Measurements from ENCODE around the gene ELK1. TPM values are rescaled to one million over a fixed set of nuclear protein-coding genes. Genes with fewer than 3 reads are reported as not detected.

Gene ELK1
- total RNA-seq, 1 donor from 2014 or later: 21.3 TPM

DNA sequence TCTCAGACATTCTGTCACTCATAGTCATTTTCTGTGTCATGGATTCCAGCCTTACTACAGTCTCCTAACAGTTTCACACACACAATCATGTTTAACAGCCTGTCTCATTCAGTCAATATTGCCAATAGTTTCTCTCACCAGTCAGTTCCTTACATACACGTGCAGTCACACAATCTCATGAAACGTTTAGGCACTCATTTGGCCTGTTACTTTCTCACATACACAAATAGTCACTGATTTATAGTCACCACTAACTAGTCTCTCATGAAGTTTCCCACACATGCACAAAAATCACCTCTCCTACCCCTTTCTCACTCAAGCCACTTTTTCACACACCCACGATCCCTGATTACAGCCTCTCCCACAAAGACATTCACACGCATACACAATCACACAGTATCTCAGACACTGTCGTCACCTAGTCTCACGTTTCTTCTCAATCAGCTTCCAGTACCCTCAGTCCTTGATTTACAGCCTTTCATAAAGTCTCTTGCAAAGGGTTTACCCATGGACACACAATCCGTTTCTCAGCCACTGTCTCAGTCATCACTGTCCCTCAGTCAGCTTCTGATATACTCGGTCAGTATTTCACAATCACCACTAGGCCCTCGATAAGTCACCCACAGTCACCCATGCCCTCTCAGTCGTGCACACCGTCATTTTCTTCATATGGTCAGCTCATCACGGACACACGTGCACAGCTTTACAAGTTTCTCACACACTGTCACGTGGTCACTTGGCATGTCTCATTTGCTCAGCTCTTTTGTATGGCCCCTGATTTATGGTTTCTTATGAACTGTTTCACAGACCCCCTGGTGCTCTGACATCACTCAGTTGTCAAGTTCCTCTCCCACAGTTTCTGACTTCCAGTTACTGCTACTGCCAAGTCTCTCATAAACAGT lies 16.4 kb downstream of the ELK1 start:
- no peaks in the 10 kb centered on the region for H3K9me3 ChIP-seq (replicated peaks)
- peaks cover 23% of the 10 kb centered on the region for H3K36me3 ChIP-seq
- intact Hi-C loops (cut with micrococcal nuclease): no loop called here
- no peak for DNase-seq
- TF ChIP-seq, protein P1, sequence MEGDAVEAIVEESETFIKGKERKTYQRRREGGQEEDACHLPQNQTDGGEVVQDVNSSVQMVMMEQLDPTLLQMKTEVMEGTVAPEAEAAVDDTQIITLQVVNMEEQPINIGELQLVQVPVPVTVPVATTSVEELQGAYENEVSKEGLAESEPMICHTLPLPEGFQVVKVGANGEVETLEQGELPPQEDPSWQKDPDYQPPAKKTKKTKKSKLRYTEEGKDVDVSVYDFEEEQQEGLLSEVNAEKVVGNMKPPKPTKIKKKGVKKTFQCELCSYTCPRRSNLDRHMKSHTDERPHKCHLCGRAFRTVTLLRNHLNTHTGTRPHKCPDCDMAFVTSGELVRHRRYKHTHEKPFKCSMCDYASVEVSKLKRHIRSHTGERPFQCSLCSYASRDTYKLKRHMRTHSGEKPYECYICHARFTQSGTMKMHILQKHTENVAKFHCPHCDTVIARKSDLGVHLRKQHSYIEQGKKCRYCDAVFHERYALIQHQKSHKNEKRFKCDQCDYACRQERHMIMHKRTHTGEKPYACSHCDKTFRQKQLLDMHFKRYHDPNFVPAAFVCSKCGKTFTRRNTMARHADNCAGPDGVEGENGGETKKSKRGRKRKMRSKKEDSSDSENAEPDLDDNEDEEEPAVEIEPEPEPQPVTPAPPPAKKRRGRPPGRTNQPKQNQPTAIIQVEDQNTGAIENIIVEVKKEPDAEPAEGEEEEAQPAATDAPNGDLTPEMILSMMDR (IDR thresholded peaks at IDR 0.05; ENCODE audit: borderline replicate concordance): no peak
- H3K27ac ChIP-seq (replicated peaks): no peak overlapping the region
- H3K4me3 ChIP-seq: no peak overlapping the region
- H3K4me1 ChIP-seq: no peaks in the 10 kb centered on the region
- no peaks in the 10 kb centered on the region for H3K27me3 ChIP-seq (ENCODE audit: low read depth)

DNA sequence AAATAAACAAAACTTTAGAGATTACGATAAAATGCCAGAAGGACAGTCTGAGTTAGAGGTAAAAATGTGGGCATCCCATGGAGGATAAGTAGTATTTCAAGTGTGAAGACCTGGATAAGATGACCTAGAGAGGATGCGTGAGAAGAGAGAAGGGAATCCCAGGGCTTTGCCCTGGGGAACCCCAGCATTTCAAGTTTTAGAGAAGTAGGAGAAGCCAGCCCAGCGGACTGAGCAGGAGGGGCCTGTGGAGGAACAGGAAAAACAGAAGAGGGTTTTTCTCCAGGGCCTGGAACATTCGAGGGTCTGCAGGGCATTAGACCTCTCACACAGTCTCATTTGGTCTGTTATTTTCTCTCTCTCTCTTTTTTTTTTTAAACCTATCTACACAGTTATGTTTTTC lies 17.7 kb downstream of the ELK1 start:
- Histone ChIP-seq H3K36me3 (peaks cover 12% of the 10 kb centered on the region), H3K4me3 (no peak overlapping the region), H3K27me3 (ENCODE audit: low read depth) (no peaks in the 10 kb centered on the region), H3K27ac (replicated peaks) (no peak overlapping the region), H3K4me1 (no peaks in the 10 kb centered on the region), H3K9me3 (replicated peaks) (no peaks in the 10 kb centered on the region)
- intact Hi-C loops (cut with micrococcal nuclease): no loop called here
- DNase-seq: no peak
- TF ChIP-seq, protein P1 (IDR thresholded peaks at IDR 0.05; ENCODE audit: borderline replicate concordance): no peak

DNA sequence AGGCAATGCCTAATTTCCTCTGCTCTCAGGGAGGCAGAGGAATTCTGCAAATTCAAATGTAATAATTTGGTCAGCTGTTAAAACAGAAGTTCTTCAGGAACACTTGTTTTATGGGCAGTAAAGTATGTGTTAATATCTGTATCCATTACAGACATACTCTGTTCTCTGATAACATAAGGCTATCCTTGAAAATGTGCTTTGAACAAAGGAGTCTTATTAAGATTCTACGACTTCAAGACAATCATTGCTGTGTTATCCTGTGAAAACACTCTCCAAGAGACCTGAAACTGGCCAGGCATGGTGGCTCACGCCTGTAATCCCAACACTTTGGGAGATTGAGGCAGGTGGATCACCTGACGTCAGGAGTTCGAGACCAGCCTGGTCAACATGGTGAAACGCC lies 18.7 kb downstream of the ELK1 start:
- Histone ChIP-seq H3K27ac (replicated peaks) (no peak overlapping the region), H3K9me3 (replicated peaks) (no peaks in the 10 kb centered on the region), H3K4me1 (no peaks in the 10 kb centered on the region), H3K36me3 (peaks cover 9% of the 10 kb centered on the region), H3K27me3 (ENCODE audit: low read depth) (no peaks in the 10 kb centered on the region), H3K4me3 (no peak overlapping the region)
- TF ChIP-seq, protein P1 (IDR thresholded peaks at IDR 0.05; ENCODE audit: borderline replicate concordance): no peak
- no peak for DNase-seq
- intact Hi-C loops (cut with micrococcal nuclease): no loop called here

DNA sequence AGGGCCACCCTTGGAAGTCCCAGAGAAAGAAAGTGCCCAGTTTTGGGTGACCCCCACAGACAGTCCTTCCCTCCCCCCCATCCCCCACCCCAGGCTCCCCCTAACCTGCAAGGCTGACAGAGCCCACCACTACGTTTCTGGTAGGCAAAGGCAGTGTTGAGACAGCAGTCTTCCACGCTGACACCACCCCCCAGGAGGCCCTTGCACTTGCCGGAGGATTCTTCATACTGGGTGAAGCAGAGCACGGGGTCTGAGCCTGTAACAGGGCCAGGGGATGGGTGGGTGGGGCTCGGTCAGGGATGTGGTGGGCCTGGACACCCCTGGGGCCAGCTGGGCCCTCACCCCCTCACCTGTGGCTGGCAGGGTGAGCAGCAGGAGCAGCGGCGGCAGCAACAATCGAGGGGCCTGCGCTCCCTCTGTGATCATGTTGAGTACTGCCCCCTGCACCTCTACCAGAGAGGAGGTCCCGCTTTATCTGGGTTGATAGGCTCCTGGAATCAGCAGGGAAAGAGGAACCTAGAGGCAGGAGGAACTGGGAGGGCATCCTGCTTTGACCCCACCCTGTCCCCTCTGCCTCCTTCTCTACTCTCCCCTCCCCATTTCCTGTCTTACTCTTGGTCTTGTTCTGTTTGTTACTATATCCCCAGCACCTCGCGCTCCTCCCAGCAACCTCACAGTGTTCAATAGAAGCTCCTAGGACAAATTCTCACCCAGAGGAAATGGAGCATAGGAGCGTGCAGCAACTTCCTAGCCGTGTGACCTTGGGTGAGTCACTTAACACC lies 20.8 kb downstream of the ELK1 start, which contains the start of gene CFP:
TSS of gene CFP (minus strand) at position 512 of the 782 bp plus-strand sequence. CDS start at position 426, 86 bp downstream.
- Histone ChIP-seq H3K36me3 (no peaks in the 10 kb centered on the region), H3K4me1 (no peaks in the 10 kb centered on the region), H3K27ac (replicated peaks) (no peak within 1 kb of the TSS), H3K9me3 (replicated peaks) (no peaks in the 10 kb centered on the region), H3K27me3 (ENCODE audit: low read depth) (no peaks in the 10 kb centered on the region), H3K4me3 (peak within 1 kb of the TSS; percentile 19)
- TF ChIP-seq, protein P1 (IDR thresholded peaks at IDR 0.05; ENCODE audit: borderline replicate concordance): no peak
- DNase-seq: no peak
- intact Hi-C loops (cut with micrococcal nuclease): no loop called here

DNA sequence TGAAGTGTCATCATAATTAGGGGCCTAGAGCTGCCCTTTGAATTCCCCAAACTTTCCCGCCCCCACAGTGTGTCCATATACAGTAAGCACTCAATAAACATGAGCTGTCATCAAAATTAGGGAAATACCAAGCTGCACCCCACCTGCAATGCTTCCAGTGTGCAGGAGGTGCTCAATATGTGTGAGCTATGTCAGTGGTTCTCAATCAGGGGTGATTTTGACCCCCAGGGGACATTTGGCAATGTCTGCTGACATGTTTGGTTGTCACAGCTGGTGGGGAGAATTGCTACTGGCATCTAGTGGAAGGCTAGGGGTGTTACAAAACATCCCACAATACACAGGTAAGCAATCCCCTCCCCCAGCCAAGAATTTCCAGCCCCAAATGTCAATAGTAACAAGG lies 21.4 kb downstream of the ELK1 start:
- TF ChIP-seq, protein P1 (IDR thresholded peaks at IDR 0.05; ENCODE audit: borderline replicate concordance): no peak
- Histone ChIP-seq H3K27ac (replicated peaks) (no peak overlapping the region), H3K36me3 (no peaks in the 10 kb centered on the region), H3K27me3 (ENCODE audit: low read depth) (no peaks in the 10 kb centered on the region), H3K9me3 (replicated peaks) (no peaks in the 10 kb centered on the region), H3K4me1 (no peaks in the 10 kb centered on the region), H3K4me3 (peak overlapping the region; percentile 19)
- intact Hi-C loops (cut with micrococcal nuclease): no loop called here
- no peak for DNase-seq

All from left ventricle myocardium inferior (tissue), 1 donor.